A549 (cell line): ENCODE measurements around the gene PRUNE2. TPM values are rescaled to one million over a fixed set of nuclear protein-coding genes. Genes with fewer than 3 reads are reported as not detected.

Experiments
- ATAC-seq, 2 experiments: fragments of 200-7000 bp in 1 of 2; fragments of >200 bp in 1 of 2; cut with Nextera tagmentation in 1 of 2; cut with Tn5 transposase in 1 of 2; 3 replicates each; pipeline versions ENCODE4 v1.8.0 to v1.9.1; 2018 to 2020; ENCODE audit warnings: mild to moderate bottlenecking in 1 of 2, moderate library complexity in 1 of 2
- CTCF ChIA-PET: fragments of 300-600 bp; sonication (Branson Sonifier 250); formaldehyde crosslinking; extraction: SDS; loops from one replicate; lab custom pipeline; 2021; ENCODE audit warnings: antibody characterized with exemption, inconsistent platforms; lab: Yijun Ruan, JAX
- POLR2A ChIA-PET: fragments of 350-600 bp; formaldehyde crosslinking; extraction: SDS; loops from one replicate; lab custom pipeline; 2021; ENCODE audit warnings: antibody characterized with exemption, inconsistent platforms; lab: Yijun Ruan, JAX
- DNase-seq, 2 experiments: peaks; one replicate each; pipeline versions ENCODE4 v3.0.0 to v3.0.0-alpha.2; 2011 to 2016; ENCODE audit warnings: low read depth in 1 of 2, low spot score in 1 of 2
- FAIRE-seq: peaks from 2 replicates; lab custom pipeline; 2011; peaks lifted over from hg19 to GRCh38; lab: Jason Lieb, UNC
- H3K27ac ChIP-seq, 2 experiments: fragments of >200 bp; sonication (Bioruptor Twin); formaldehyde crosslinking; 3 replicates each; pipeline ENCODE4 v1.5.1; 2016 to 2017
- H3K4me1 ChIP-seq: fragments of >200 bp; sonication (Bioruptor Twin); formaldehyde crosslinking; 3 replicates; pipeline ENCODE4 v1.6.1; 2016
- H3K4me2 ChIP-seq: fragments of >200 bp; sonication (Bioruptor Twin); formaldehyde crosslinking; 3 replicates; pipeline ENCODE4 v1.6.1; 2016
- H3K4me3 ChIP-seq: fragments of >200 bp; sonication (Bioruptor Twin); formaldehyde crosslinking; 3 replicates; pipeline ENCODE4 v1.5.1; 2016
- H3K9me3 ChIP-seq: fragments of >200 bp; sonication (Bioruptor Twin); formaldehyde crosslinking; 3 replicates; pipeline ENCODE4 v1.6.1; 2016
- BHLHE40 ChIP-seq: IDR thresholded peaks from 2 replicates; pipeline ENCODE4 v1.6.1; 2012; ENCODE audit warnings: low read depth, low read length, inconsistent platforms
- CBX2 ChIP-seq: fragments of 200-600 bp; sonication (generic); IDR thresholded peaks from 2 replicates; pipeline ENCODE4 v1.6.1; 2016; ENCODE audit warnings: low read depth, mild to moderate bottlenecking, borderline replicate concordance
- CBX8 ChIP-seq: fragments of 200-600 bp; sonication (generic); IDR thresholded peaks from 2 replicates; pipeline ENCODE4 v1.6.1; 2016
- EHMT2 ChIP-seq: fragments of 200-600 bp; sonication (generic); IDR thresholded peaks from 2 replicates; pipeline ENCODE4 v1.6.1; 2016; ENCODE audit warnings: antibody characterized with exemption, low read depth, mild to moderate bottlenecking, moderate library complexity
- EP300 ChIP-seq, 2 experiments: fragments of >200 bp; sonication (Bioruptor Twin); formaldehyde crosslinking; IDR thresholded peaks; 2 replicates in 1 of 2; 3 replicates in 1 of 2; pipeline ENCODE4 v1.6.1; 2016 to 2017
- ESRRA ChIP-seq: fragments of 150-350 bp; IDR thresholded peaks from 2 replicates; pipeline ENCODE4 v1.6.1; 2014; ENCODE audit warnings: mild to moderate bottlenecking, low read length, borderline replicate concordance
- FOXS1 ChIP-seq: fragments of 250-450 bp; sonication (Bioruptor Pico); IDR thresholded peaks from 2 replicates; pipeline ENCODE4 v1.5.0; 2020; ENCODE audit warnings: mild to moderate bottlenecking, moderate library complexity
- HEYL ChIP-seq: fragments of 250-450 bp; sonication (Bioruptor Pico); IDR thresholded peaks from 2 replicates; pipeline ENCODE4 v1.8.0; 2021; ENCODE audit warnings: mild to moderate bottlenecking, moderate library complexity
- HOXB5 ChIP-seq: fragments of 250-450 bp; sonication (Bioruptor Pico); IDR thresholded peaks from 2 replicates; pipeline ENCODE4 v1.5.0; 2020; ENCODE audit warnings: mild to moderate bottlenecking, moderate library complexity
- JUNB ChIP-seq: fragments of >200 bp; sonication (Bioruptor Twin); formaldehyde crosslinking; IDR thresholded peaks from 2 replicates; pipeline ENCODE4 v1.6.1; 2016
- KDM1A ChIP-seq: fragments of 200-600 bp; sonication (generic); IDR thresholded peaks from 2 replicates; pipeline ENCODE4 v1.6.1; 2016; ENCODE audit warnings: low read depth, mild to moderate bottlenecking
- KDM5A ChIP-seq: fragments of 200-600 bp; sonication (generic); IDR thresholded peaks from 2 replicates; pipeline ENCODE4 v1.6.1; 2016; ENCODE audit warnings: antibody characterized with exemption, mild to moderate bottlenecking
- MAFK ChIP-seq: fragments of 450-650 bp; IDR thresholded peaks from 2 replicates; pipeline ENCODE4 v1.6.1; 2014; ENCODE audit not compliant: partially characterized antibody
- MAZ ChIP-seq: fragments of 150-350 bp; IDR thresholded peaks from 2 replicates; pipeline ENCODE4 v1.6.1; 2014; ENCODE audit warnings: antibody characterized with exemption, low read depth, low read length, borderline replicate concordance
- MYC ChIP-seq: IDR thresholded peaks from 2 replicates; pipeline ENCODE4 v1.6.1; 2012; ENCODE audit warnings: mild to moderate bottlenecking, inconsistent platforms, low read length, improper control_type of control experiment, borderline replicate concordance
- NPAS2 ChIP-seq: fragments of 250-450 bp; sonication (Bioruptor Pico); IDR thresholded peaks from 2 replicates; pipeline ENCODE4 v1.8.0; 2022; ENCODE audit warnings: mild to moderate bottlenecking, moderate library complexity, borderline replicate concordance
- NR3C1 ChIP-seq: fragments of >200 bp; sonication (Bioruptor Twin); formaldehyde crosslinking; IDR thresholded peaks from 3 replicates; pipeline ENCODE4 v1.6.1; 2017
- RCOR1 ChIP-seq: fragments of 150-350 bp; IDR thresholded peaks from 2 replicates; pipeline ENCODE4 v1.6.1; 2014; ENCODE audit warnings: antibody characterized with exemption, low read length, low read depth
- RNF2 ChIP-seq: fragments of 200-600 bp; sonication (generic); IDR thresholded peaks from 2 replicates; pipeline ENCODE4 v1.6.1; 2016; ENCODE audit warnings: low read depth, mild to moderate bottlenecking, antibody characterized with exemption, moderate library complexity, borderline replicate concordance
- TFCP2L1 ChIP-seq: fragments of 250-450 bp; sonication (Bioruptor Pico); IDR thresholded peaks from 2 replicates; pipeline ENCODE4 v1.5.0; 2021; ENCODE audit warnings: mild to moderate bottlenecking
- ZFP36 ChIP-seq: fragments of 450-650 bp; IDR thresholded peaks from 2 replicates; pipeline ENCODE4 v1.6.1; 2014; ENCODE audit warnings: borderline replicate concordance; ENCODE audit not compliant: partially characterized antibody
- WGBS: methylation state at CpG from one replicate; pipeline ENCODE4 v1.1.6; 2017; ENCODE audit errors: missing lambda C conversion rate; 5-methylcytosine and 5-hydroxymethylcytosine counted together
- polyA plus RNA-seq, 4 experiments: library from polyadenylated mRNA; depleted of rRNA in 3 of 4; stranded (reverse); fragments of >200 nt; fragmentation: RNase III in 1 of 4; extraction: RNeasy Plus Mini Kit Qiagen cat#74134 plus additional on column Dnase treatment in 1 of 4; gene quantifications; 2 replicates in 3 of 4; 3 replicates in 1 of 4; pipeline ENCODE4 v1.2.3, GENCODE V29; 2011 to 2017
- TF ChIP-seq, protein P1 (sequence below): IDR thresholded peaks from 2 replicates; pipeline ENCODE4 v1.6.1; 2012
- TF ChIP-seq, protein P2 (sequence below): fragments of 250-450 bp; sonication (Bioruptor Pico); IDR thresholded peaks from 2 replicates; pipeline ENCODE4 v1.5.0; 2021; ENCODE audit warnings: mild to moderate bottlenecking, moderate library complexity, borderline replicate concordance
- TF ChIP-seq, protein P3 (sequence below): fragments of >200 bp; sonication (Bioruptor Twin); formaldehyde crosslinking; IDR thresholded peaks from 3 replicates; pipeline ENCODE4 v1.5.1; 2016
- TF ChIP-seq, protein P4 (sequence below): fragments of >200 bp; sonication (Bioruptor Twin); formaldehyde crosslinking; IDR thresholded peaks from 2 replicates; pipeline ENCODE4 v1.6.1; 2016
- TF ChIP-seq, protein P5 (sequence below): IDR thresholded peaks from 2 replicates; pipeline ENCODE4 v1.6.1; 2012

The PRUNE2 gene
- polyA plus RNA-seq, 2 of the 4 experiments (the other 2 are of a cell fraction), result 0.04 TPM; not detected in 1

DNA sequence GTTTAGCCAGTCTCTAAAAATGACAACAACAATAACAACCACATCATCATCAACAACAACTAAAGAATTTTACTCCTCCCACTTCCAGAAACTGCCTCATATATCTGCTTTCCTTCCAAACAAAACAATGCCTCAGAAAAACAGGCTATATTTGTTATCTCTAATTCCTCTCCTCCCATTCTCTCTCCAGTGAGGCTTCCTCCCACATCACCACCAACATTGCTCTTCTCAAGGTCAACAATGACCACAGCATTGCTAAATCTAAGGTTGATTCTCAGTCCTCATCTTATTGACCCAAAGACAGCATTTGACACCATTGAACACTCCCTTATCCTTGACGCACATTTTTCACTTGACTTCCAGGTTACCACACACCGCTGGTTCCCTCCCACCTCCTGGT lies 38.1 kb upstream of the PRUNE2 start:
- ATAC-seq (no peak), FAIRE-seq (no peak), DNase-seq (no peak)
- Histone ChIP-seq H3K9me3 (no peaks in the 10 kb centered on the region), H3K4me1 (no peaks in the 10 kb centered on the region), H3K4me3 (no peak overlapping the region), H3K4me2 (no peak overlapping the region), H3K27ac (no peak overlapping the region)
- POLR2A ChIA-PET, result no interaction called here
- 42% methylated on average over 2 of the region's 2 CpGs for whole genome bisulfite sequencing
- CTCF ChIA-PET, result no interaction called here
- no peak for TF ChIP-seq RNF2
- no peak for TF ChIP-seq HOXB5
- TF ChIP-seq ZFP36, result no peak
- TF ChIP-seq, protein P1, sequence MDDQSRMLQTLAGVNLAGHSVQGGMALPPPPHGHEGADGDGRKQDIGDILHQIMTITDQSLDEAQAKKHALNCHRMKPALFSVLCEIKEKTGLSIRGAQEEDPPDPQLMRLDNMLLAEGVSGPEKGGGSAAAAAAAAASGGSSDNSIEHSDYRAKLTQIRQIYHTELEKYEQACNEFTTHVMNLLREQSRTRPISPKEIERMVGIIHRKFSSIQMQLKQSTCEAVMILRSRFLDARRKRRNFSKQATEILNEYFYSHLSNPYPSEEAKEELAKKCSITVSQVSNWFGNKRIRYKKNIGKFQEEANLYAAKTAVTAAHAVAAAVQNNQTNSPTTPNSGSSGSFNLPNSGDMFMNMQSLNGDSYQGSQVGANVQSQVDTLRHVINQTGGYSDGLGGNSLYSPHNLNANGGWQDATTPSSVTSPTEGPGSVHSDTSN, result no peak
- TF ChIP-seq, protein P2, sequence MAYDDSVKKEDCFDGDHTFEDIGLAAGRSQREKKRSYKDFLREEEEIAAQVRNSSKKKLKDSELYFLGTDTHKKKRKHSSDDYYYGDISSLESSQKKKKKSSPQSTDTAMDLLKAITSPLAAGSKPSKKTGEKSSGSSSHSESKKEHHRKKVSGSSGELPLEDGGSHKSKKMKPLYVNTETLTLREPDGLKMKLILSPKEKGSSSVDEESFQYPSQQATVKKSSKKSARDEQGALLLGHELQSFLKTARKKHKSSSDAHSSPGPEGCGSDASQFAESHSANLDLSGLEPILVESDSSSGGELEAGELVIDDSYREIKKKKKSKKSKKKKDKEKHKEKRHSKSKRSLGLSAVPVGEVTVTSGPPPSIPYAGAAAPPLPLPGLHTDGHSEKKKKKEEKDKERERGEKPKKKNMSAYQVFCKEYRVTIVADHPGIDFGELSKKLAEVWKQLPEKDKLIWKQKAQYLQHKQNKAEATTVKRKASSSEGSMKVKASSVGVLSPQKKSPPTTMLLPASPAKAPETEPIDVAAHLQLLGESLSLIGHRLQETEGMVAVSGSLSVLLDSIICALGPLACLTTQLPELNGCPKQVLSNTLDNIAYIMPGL (CRISPR knock-in tag), result no peak
- TF ChIP-seq EP300 (IDR thresholded peaks at IDR 0.05), result no peak
- TF ChIP-seq NR3C1, result no peak
- TF ChIP-seq JUNB, result no peak
- no peak for TF ChIP-seq HEYL (CRISPR knock-in tag)
- TF ChIP-seq EHMT2, result no peak
- TF ChIP-seq, protein P3, sequence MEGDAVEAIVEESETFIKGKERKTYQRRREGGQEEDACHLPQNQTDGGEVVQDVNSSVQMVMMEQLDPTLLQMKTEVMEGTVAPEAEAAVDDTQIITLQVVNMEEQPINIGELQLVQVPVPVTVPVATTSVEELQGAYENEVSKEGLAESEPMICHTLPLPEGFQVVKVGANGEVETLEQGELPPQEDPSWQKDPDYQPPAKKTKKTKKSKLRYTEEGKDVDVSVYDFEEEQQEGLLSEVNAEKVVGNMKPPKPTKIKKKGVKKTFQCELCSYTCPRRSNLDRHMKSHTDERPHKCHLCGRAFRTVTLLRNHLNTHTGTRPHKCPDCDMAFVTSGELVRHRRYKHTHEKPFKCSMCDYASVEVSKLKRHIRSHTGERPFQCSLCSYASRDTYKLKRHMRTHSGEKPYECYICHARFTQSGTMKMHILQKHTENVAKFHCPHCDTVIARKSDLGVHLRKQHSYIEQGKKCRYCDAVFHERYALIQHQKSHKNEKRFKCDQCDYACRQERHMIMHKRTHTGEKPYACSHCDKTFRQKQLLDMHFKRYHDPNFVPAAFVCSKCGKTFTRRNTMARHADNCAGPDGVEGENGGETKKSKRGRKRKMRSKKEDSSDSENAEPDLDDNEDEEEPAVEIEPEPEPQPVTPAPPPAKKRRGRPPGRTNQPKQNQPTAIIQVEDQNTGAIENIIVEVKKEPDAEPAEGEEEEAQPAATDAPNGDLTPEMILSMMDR, result no peak
- TF ChIP-seq, protein P4, sequence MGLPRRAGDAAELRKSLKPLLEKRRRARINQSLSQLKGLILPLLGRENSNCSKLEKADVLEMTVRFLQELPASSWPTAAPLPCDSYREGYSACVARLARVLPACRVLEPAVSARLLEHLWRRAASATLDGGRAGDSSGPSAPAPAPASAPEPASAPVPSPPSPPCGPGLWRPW, result no peak
- no peak for TF ChIP-seq ESRRA
- TF ChIP-seq, all 56 proteins: peak for 0

DNA sequence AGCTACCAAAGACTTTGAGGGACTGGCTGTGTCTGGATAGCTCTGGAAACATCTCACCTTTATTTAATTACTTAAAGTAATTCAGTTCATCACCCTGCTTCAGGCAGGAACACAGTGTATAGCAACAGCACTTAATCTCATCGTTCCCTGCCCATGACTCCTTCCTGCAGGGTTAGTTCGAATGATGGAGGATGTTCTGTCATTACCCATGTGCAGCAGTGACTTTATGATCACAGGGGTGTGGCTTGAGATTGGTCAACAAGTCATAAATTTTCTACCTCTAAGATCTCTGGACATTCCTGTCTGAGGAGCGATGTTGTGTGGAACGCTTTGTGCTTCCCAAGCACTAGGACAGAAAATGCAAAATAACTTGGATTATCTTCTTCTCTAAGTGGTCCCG lies 37.1 kb upstream of the PRUNE2 start:
- TF ChIP-seq MYC (no peak), FOXS1 (no peak), NPAS2 (CRISPR knock-in tag) (no peak), KDM1A (no peak), ZFP36 (no peak), KDM5A (no peak), CBX8 (no peak), MAZ (no peak), CBX2 (no peak), TFCP2L1 (CRISPR knock-in tag) (no peak), BHLHE40 (no peak), MAFK (no peak), RCOR1 (no peak), RNF2 (no peak)
- TF ChIP-seq, protein P5, sequence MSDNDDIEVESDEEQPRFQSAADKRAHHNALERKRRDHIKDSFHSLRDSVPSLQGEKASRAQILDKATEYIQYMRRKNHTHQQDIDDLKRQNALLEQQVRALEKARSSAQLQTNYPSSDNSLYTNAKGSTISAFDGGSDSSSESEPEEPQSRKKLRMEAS, result no peak
- TF ChIP-seq, protein P2 (CRISPR knock-in tag), result no peak
- TF ChIP-seq, all 56 proteins: peak for 0
- no peak for DNase-seq
- no peak for ATAC-seq
- POLR2A ChIA-PET, result no interaction called here
- H3K27ac ChIP-seq, result no peak overlapping the region
- FAIRE-seq, result no peak
- WGBS, result 38% methylated on average over 5 of the region's 5 CpGs
- no peak overlapping the region for H3K4me2 ChIP-seq
- H3K9me3 ChIP-seq, result 0 out of 3 replicates have a peak, but pooled peaks cover 2% of the 10 kb centered on the region
- H3K4me3 ChIP-seq, result no peak overlapping the region
- no peaks in the 10 kb centered on the region for H3K4me1 ChIP-seq
- CTCF ChIA-PET, result no interaction called here
